ENCODE data around the gene KIF19. TPM values are rescaled to one million over a fixed set of nuclear protein-coding genes. Genes with fewer than 3 reads are reported as not detected.

The KIF19 gene
- total RNA-seq, 4 donors from 2014 or later = 77.4 to 211 (median 117) TPM

- no peak for DNase-seq (ENCODE audit: low spot score in 2 of 2)
- peaks cover 0 to 5% (median 1%) of the 10 kb centered on the region in 4 donors for H3K4me1 ChIP-seq
- no peak overlapping the region for H3K4me3 ChIP-seq
- H3K36me3 ChIP-seq = no peaks in the 10 kb centered on the region
- H3K27me3 ChIP-seq = peaks cover 0 to 4% of the 10 kb centered on the region in 2 donors
- no peak overlapping the region for H3K27ac ChIP-seq
- H3K9me3 ChIP-seq = no peaks in the 10 kb centered on the region
- WGBS, 2 donors = 62 to 70% methylated on average over 9 of the region's 9 CpGs
- TF ChIP-seq POLR2A (IDR thresholded peaks at IDR 0.05) (no peak), EP300 (IDR thresholded peaks at IDR 0.05) (no peak), CTCF (IDR thresholded peaks at IDR 0.05) (no peak)
Observed at GRCh38 chr17:74282587-74283370, 43.2 kb upstream of the KIF19 start.

GRCh38 chr17:74283371-74283673 is 42.7 kb upstream of the KIF19 start:
- H3K27ac ChIP-seq = no peak overlapping the region
- H3K27me3 ChIP-seq = peaks cover 0 to 4% of the 10 kb centered on the region in 2 donors
- DNase-seq (ENCODE audit: low spot score in 2 of 2) = no peak
- H3K36me3 ChIP-seq = no peaks in the 10 kb centered on the region
- no peak overlapping the region for H3K4me3 ChIP-seq
- peaks cover 0 to 5% (median 0%) of the 10 kb centered on the region in 4 donors for H3K4me1 ChIP-seq
- H3K9me3 ChIP-seq = no peaks in the 10 kb centered on the region
- no peak for TF ChIP-seq EP300 (IDR thresholded peaks at IDR 0.05)
- TF ChIP-seq POLR2A (IDR thresholded peaks at IDR 0.05) = no peak
- no peak for TF ChIP-seq CTCF (IDR thresholded peaks at IDR 0.05)
- WGBS, 2 donors = 91 to 92% methylated on average over 4 of the region's 4 CpGs

- H3K27me3 ChIP-seq = peaks cover 0 to 4% of the 10 kb centered on the region in 2 donors
- no peaks in the 10 kb centered on the region for H3K9me3 ChIP-seq
- no peak overlapping the region for H3K4me3 ChIP-seq
- WGBS, 2 donors = 83 to 95% methylated on average over 14 of the region's 14 CpGs
- no peak for DNase-seq (ENCODE audit: low spot score in 2 of 2)
- H3K27ac ChIP-seq = no peak overlapping the region
- TF ChIP-seq CTCF (IDR thresholded peaks at IDR 0.05) = no peak
- no peak for TF ChIP-seq EP300 (IDR thresholded peaks at IDR 0.05)
- TF ChIP-seq POLR2A (IDR thresholded peaks at IDR 0.05) = no peak
- no peaks in the 10 kb centered on the region for H3K36me3 ChIP-seq
- H3K4me1 ChIP-seq = peaks cover 0 to 5% (median 0%) of the 10 kb centered on the region in 4 donors
Observed at GRCh38 chr17:74287031-74287602, 38.9 kb upstream of the KIF19 start.

GRCh38 chr17:74288785-74289184 is 37.2 kb upstream of the KIF19 start:
- H3K36me3 ChIP-seq = no peaks in the 10 kb centered on the region
- no peak for DNase-seq (ENCODE audit: low spot score in 2 of 2)
- TF ChIP-seq CTCF (IDR thresholded peaks at IDR 0.05) (no peak), EP300 (IDR thresholded peaks at IDR 0.05) (no peak), POLR2A (IDR thresholded peaks at IDR 0.05) (no peak)
- H3K27me3 ChIP-seq = peaks cover 0 to 4% of the 10 kb centered on the region in 2 donors
- no peak overlapping the region for H3K27ac ChIP-seq
- no peak overlapping the region for H3K4me3 ChIP-seq
- H3K9me3 ChIP-seq = no peaks in the 10 kb centered on the region
- 68 to 70% methylated on average over 5 of the region's 5 CpGs for WGBS, 2 donors
- peaks cover 0 to 5% (median 0%) of the 10 kb centered on the region in 4 donors for H3K4me1 ChIP-seq

- TF ChIP-seq CTCF (IDR thresholded peaks at IDR 0.05) = no peak
- TF ChIP-seq EP300 (IDR thresholded peaks at IDR 0.05) = no peak
- no peak for TF ChIP-seq POLR2A (IDR thresholded peaks at IDR 0.05)
- WGBS, 2 donors = 70 to 78% methylated on average over 10 to 11 of the region's 11 CpGs
- H3K4me3 ChIP-seq = no peak overlapping the region
- no peak overlapping the region for H3K27ac ChIP-seq
- H3K36me3 ChIP-seq = no peaks in the 10 kb centered on the region
- peaks cover 0 to 4% of the 10 kb centered on the region in 2 donors for H3K27me3 ChIP-seq
- no peak for DNase-seq (ENCODE audit: low spot score in 2 of 2)
- H3K9me3 ChIP-seq = no peaks in the 10 kb centered on the region
- peaks cover 0 to 4% (median 0%) of the 10 kb centered on the region in 4 donors for H3K4me1 ChIP-seq
Observed at GRCh38 chr17:74289688-74290087, 36.3 kb upstream of the KIF19 start.
